Trophoblast cell (in vitro differentiated cells and primary cell): ENCODE measurements around the gene RIC3.

ENCODE experiments used
- DNase-seq, 2 donors: peaks; one replicate each; pipeline ENCODE4 v3.0.0-alpha.2; 2016
- H2AFZ ChIP-seq: 2 replicates; pipeline ENCODE4 v1.6.1; 2013; ENCODE audit warnings: low read length, moderate library complexity, mild to moderate bottlenecking; ENCODE audit not compliant: insufficient read depth, poor library complexity
- H2AK5ac ChIP-seq: 2 replicates; pipeline ENCODE4 v1.6.1; 2013; ENCODE audit warnings: mild to moderate bottlenecking, low read length
- H2BK120ac ChIP-seq: 2 replicates; pipeline ENCODE4 v1.6.1; 2013; ENCODE audit warnings: low read length, mild to moderate bottlenecking, moderate library complexity; ENCODE audit not compliant: insufficient read depth, poor library complexity
- H2BK12ac ChIP-seq: 2 replicates; pipeline ENCODE4 v1.6.1; 2013; ENCODE audit warnings: mild to moderate bottlenecking, low read length, moderate library complexity
- H2BK5ac ChIP-seq: 2 replicates; pipeline ENCODE4 v1.6.1; 2013; ENCODE audit warnings: low read length, low read depth, moderate library complexity, mild to moderate bottlenecking; ENCODE audit not compliant: poor library complexity
- H3K14ac ChIP-seq: 2 replicates; pipeline ENCODE4 v1.6.1; 2013; ENCODE audit warnings: mild to moderate bottlenecking, low read length
- H3K18ac ChIP-seq: 2 replicates; pipeline ENCODE4 v1.6.1; 2013; ENCODE audit warnings: mild to moderate bottlenecking, low read length
- H3K23ac ChIP-seq: 2 replicates; pipeline ENCODE4 v1.6.1; 2013; ENCODE audit warnings: low read length
- H3K27ac ChIP-seq: 2 replicates; pipeline ENCODE4 v1.5.1; 2013; ENCODE audit warnings: low read depth, mild to moderate bottlenecking, inconsistent platforms, low read length, moderate library complexity
- H3K27me3 ChIP-seq: 2 replicates; pipeline ENCODE4 v1.6.1; 2013; ENCODE audit warnings: inconsistent platforms, mild to moderate bottlenecking, low read length, moderate library complexity; ENCODE audit not compliant: insufficient read depth
- H3K36me3 ChIP-seq, 2 experiments: 1 replicate in 1 of 2; 2 replicates in 1 of 2; pipeline ENCODE4 v1.6.1; 2013; ENCODE audit warnings: low read length in 2 of 2, mild to moderate bottlenecking in 2 of 2, moderate library complexity in 1 of 2; ENCODE audit not compliant: insufficient read depth in 2 of 2, control insufficient read depth in 1 of 2
- H3K4ac ChIP-seq: 2 replicates; pipeline ENCODE4 v1.6.1; 2013; ENCODE audit warnings: low read depth, mild to moderate bottlenecking, low read length, moderate library complexity
- H3K4me1 ChIP-seq, 2 experiments: 1 replicate in 1 of 2; 2 replicates in 1 of 2; pipeline ENCODE4 v1.6.1; 2013; ENCODE audit warnings: low read length in 2 of 2, mild to moderate bottlenecking in 2 of 2, moderate library complexity in 1 of 2; ENCODE audit not compliant: insufficient read depth in 2 of 2, control insufficient read depth in 1 of 2
- H3K4me2 ChIP-seq: 2 replicates; pipeline ENCODE4 v1.6.1; 2013; ENCODE audit warnings: inconsistent platforms, mild to moderate bottlenecking, low read length, moderate library complexity
- H3K4me3 ChIP-seq: 2 replicates; pipeline ENCODE4 v1.5.1; 2013; ENCODE audit warnings: mild to moderate bottlenecking, low read depth, low read length, inconsistent platforms
- H3K79me1 ChIP-seq: one replicate; pipeline ENCODE4 v1.6.1; 2013; ENCODE audit warnings: low read length
- H3K79me2 ChIP-seq: 2 replicates; pipeline ENCODE4 v1.6.1; 2013; ENCODE audit warnings: low read length, mild to moderate bottlenecking; ENCODE audit not compliant: control insufficient read depth, insufficient read depth, poor library complexity
- H3K9ac ChIP-seq: 2 replicates; pipeline ENCODE4 v1.6.1; 2013; ENCODE audit warnings: mild to moderate bottlenecking, low read length
- H3K9me3 ChIP-seq: 2 replicates; pipeline ENCODE4 v1.6.1; 2013; ENCODE audit warnings: low read depth, mild to moderate bottlenecking, control low read depth, inconsistent platforms, low read length; ENCODE audit not compliant: insufficient read depth
- H4K12ac ChIP-seq: 2 replicates; pipeline ENCODE4 v1.6.1; 2013; ENCODE audit warnings: low read depth, mild to moderate bottlenecking, low read length, moderate library complexity
- H4K8ac ChIP-seq: 2 replicates; pipeline ENCODE4 v1.6.1; 2013; ENCODE audit warnings: low read depth, mild to moderate bottlenecking, low read length, moderate library complexity
- H4K91ac ChIP-seq: one replicate; pipeline ENCODE4 v1.6.1; 2013; ENCODE audit warnings: low read depth, mild to moderate bottlenecking, low read length, moderate library complexity
- WGBS: extraction: QIAGEN DNeasy Blood & Tissue Kit; methylation state at CpG from one replicate; pipeline ENCODE4 v1.1.7; 2013; ENCODE audit warnings: missing lambda C conversion rate; ENCODE audit not compliant: insufficient read length, insufficient coverage; ENCODE audit errors: extremely low coverage; 5-methylcytosine and 5-hydroxymethylcytosine counted together

Gene RIC3

DNA sequence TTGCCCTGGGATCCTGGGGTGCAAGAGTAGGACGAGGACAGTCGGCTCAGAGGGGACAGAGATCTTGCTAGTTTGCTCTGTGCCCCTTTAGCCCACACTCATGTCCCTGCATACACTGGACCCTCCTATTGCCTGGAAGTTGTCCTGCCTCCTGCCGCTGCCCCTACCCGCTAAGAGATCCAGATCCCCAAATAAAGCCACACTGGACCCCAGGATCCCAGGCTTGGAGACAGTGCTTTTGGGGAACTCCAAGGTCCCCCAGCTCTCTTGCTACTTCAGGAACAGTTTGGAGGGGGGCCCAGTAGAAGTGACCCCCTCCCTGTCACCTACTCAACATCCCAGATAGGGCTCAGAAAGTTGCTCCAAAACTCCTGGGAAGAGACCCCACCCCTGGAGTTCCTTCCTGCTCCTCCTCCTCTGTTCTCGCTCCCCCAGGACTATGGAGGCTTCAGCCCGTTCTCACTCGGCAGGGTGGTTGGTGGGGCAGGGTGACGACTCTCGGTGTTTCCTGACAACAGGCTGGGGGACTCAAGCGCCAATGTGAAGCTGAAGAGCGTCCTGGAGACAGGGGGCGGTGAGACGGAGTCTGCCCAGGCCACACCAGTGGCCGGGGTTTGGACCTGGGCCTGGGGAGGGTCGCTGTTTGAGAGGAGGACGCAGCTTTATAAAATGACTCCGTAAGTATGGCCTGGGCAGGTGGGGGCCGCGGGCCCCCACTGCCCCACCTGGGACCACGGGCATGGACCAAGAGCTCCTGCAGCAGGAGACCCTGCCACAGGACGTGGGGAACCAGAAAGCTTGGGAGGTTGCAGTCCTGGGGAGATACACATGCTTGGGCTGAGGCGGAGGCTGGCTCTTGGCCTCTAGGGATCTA, 107.0 kb downstream of the RIC3 start:
- no peak overlapping the region for H2AFZ ChIP-seq
- no peak overlapping the region for H2BK12ac ChIP-seq
- H4K8ac ChIP-seq = no peak overlapping the region
- H2AK5ac ChIP-seq = no peak overlapping the region
- no peak overlapping the region for H3K4ac ChIP-seq
- H3K79me2 ChIP-seq = no peaks in the 10 kb centered on the region
- no peak overlapping the region for H3K23ac ChIP-seq
- no peak overlapping the region for H2BK5ac ChIP-seq
- no peak overlapping the region for H3K4me3 ChIP-seq
- H3K4me1 ChIP-seq = no peaks in the 10 kb centered on the region
- no peak overlapping the region for H4K91ac ChIP-seq
- no peaks in the 10 kb centered on the region for H3K79me1 ChIP-seq
- H3K18ac ChIP-seq = no peak overlapping the region
- no peaks in the 10 kb centered on the region for H3K27me3 ChIP-seq
- H3K14ac ChIP-seq = no peak overlapping the region
- H4K12ac ChIP-seq = no peak overlapping the region
- H3K36me3 ChIP-seq = no peaks in the 10 kb centered on the region
- H3K4me2 ChIP-seq = no peak overlapping the region
- DNase-seq = no peak
- no peak overlapping the region for H3K27ac ChIP-seq
- no peak overlapping the region for H2BK120ac ChIP-seq
- no peak overlapping the region for H3K9ac ChIP-seq
- H3K9me3 ChIP-seq = no peaks in the 10 kb centered on the region
- no CpG with 5 or more reads among the region's 22 CpGs for WGBS

- Histone ChIP-seq H3K23ac (no peak overlapping the region), H3K36me3 (no peaks in the 10 kb centered on the region), H4K8ac (no peak overlapping the region), H3K4me2 (no peak overlapping the region), H3K14ac (no peak overlapping the region), H4K12ac (no peak overlapping the region), H3K4ac (no peak overlapping the region), H3K4me3 (no peak overlapping the region), H3K79me2 (no peaks in the 10 kb centered on the region), H3K18ac (no peak overlapping the region), H3K9me3 (no peaks in the 10 kb centered on the region), H3K79me1 (no peaks in the 10 kb centered on the region), H3K27ac (no peak overlapping the region), H2BK12ac (no peak overlapping the region), H2BK120ac (no peak overlapping the region), H3K4me1 (no peaks in the 10 kb centered on the region), H2BK5ac (no peak overlapping the region), H2AFZ (no peak overlapping the region), H3K27me3 (no peaks in the 10 kb centered on the region), H3K9ac (no peak overlapping the region), H2AK5ac (no peak overlapping the region), H4K91ac (no peak overlapping the region)
- DNase-seq = no peak
- WGBS = no CpG with 5 or more reads among the region's 12 CpGs
These were observed 107.8 kb downstream of the RIC3 start for GRCh38 chr11:8060801-8061554.

DNA sequence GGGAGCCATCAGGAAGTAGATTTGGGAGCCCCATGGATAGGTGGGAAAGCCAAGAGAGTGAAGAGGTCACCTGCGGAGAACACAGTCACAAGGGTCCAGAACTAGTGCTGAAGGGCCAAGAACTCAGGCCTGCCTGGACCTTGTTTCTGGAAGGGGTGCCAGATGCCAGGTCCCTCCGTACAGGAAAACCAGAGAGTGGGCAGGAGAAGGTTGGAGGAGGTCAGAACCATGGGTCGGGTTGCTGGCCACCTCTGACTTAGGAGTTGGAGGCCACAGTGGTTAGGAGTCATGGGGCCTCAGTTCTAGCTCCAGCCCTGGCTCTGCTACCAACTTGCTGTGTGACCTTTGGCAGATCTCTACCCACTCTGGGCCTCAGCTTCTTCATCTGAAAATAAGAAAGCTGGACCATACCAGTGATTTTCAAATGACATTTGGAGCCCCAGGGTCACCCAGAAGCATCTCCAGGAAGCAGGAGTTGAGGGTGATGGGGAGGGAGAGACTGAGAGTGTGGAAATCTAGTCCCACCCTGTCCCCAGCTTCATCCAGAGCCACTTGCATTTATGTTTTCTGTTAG, 108.6 kb downstream of the RIC3 start:
- Histone ChIP-seq H4K12ac (no peak overlapping the region), H3K4me1 (no peaks in the 10 kb centered on the region), H3K27me3 (no peaks in the 10 kb centered on the region), H4K8ac (no peak overlapping the region), H2BK120ac (no peak overlapping the region), H2AK5ac (no peak overlapping the region), H3K4ac (no peak overlapping the region), H4K91ac (no peak overlapping the region), H3K23ac (no peak overlapping the region), H2BK5ac (no peak overlapping the region), H3K36me3 (no peaks in the 10 kb centered on the region), H3K79me2 (no peaks in the 10 kb centered on the region), H3K4me3 (no peak overlapping the region), H3K4me2 (no peak overlapping the region), H3K18ac (no peak overlapping the region), H3K79me1 (no peaks in the 10 kb centered on the region), H2BK12ac (no peak overlapping the region), H2AFZ (no peak overlapping the region), H3K27ac (no peak overlapping the region), H3K14ac (no peak overlapping the region), H3K9ac (no peak overlapping the region), H3K9me3 (no peaks in the 10 kb centered on the region)
- no CpG with 5 or more reads among the region's 3 CpGs for WGBS
- no peak for DNase-seq

GRCh38 chr11:8059571-8060011, 109.2 kb downstream of the RIC3 start:
- no peak overlapping the region for H4K8ac ChIP-seq
- H2AK5ac ChIP-seq = no peak overlapping the region
- H2BK12ac ChIP-seq = no peak overlapping the region
- no peak overlapping the region for H3K27ac ChIP-seq
- no peaks in the 10 kb centered on the region for H3K79me2 ChIP-seq
- no peak overlapping the region for H2AFZ ChIP-seq
- H3K27me3 ChIP-seq = no peaks in the 10 kb centered on the region
- H4K91ac ChIP-seq = no peak overlapping the region
- no peak overlapping the region for H2BK120ac ChIP-seq
- no peak overlapping the region for H3K18ac ChIP-seq
- H3K36me3 ChIP-seq = no peaks in the 10 kb centered on the region
- no peak overlapping the region for H3K9ac ChIP-seq
- H3K4ac ChIP-seq = no peak overlapping the region
- H2BK5ac ChIP-seq = no peak overlapping the region
- no peaks in the 10 kb centered on the region for H3K79me1 ChIP-seq
- no CpG with 5 or more reads among the region's 10 CpGs for WGBS
- H3K4me3 ChIP-seq = no peak overlapping the region
- DNase-seq = no peak
- no peaks in the 10 kb centered on the region for H3K4me1 ChIP-seq
- H3K14ac ChIP-seq = no peak overlapping the region
- no peak overlapping the region for H3K4me2 ChIP-seq
- no peak overlapping the region for H3K23ac ChIP-seq
- no peak overlapping the region for H4K12ac ChIP-seq
- no peaks in the 10 kb centered on the region for H3K9me3 ChIP-seq
